Left ventricle myocardium inferior (tissue), 1 donor: ENCODE data around the gene PPP2R5B. TPM values are rescaled to one million over a fixed set of nuclear protein-coding genes. Genes with fewer than 3 reads are reported as not detected.

Experiments used
- DNase-seq: peaks from one replicate; pipeline ENCODE4 v3.0.0-alpha.2; 2020
- H3K27ac ChIP-seq: fragments of 200-600 bp; replicated peaks from 2 replicates; pipeline ENCODE4 v1.8.0; 2021
- H3K27me3 ChIP-seq: fragments of 200-600 bp; 2 replicates; pipeline ENCODE4 v1.8.0; 2021; ENCODE audit warnings: low read depth
- H3K36me3 ChIP-seq: fragments of 200-600 bp; 2 replicates; pipeline ENCODE4 v1.8.0; 2021
- H3K4me1 ChIP-seq: fragments of 200-600 bp; 2 replicates; pipeline ENCODE4 v1.8.0; 2021
- H3K4me3 ChIP-seq: fragments of 200-600 bp; 2 replicates; pipeline ENCODE4 v1.8.0; 2021; ENCODE audit warnings: mild to moderate bottlenecking, moderate library complexity
- H3K9me3 ChIP-seq: fragments of 200-600 bp; replicated peaks from 2 replicates; pipeline ENCODE4 v1.8.0; 2021
- intact Hi-C: fragments of 100-400 bp; cut with micrococcal nuclease; formaldehyde crosslinking; loops from one replicate; pipeline ENCODE4 v1.11.0; 2022
- total RNA-seq: library from RNA; stranded (reverse); fragmentation: NEBNext Ultra II Directional; extraction: Animal tissue kit (Norgen Biotek cat#: 25700); gene quantifications from one replicate; pipeline ENCODE4 v1.2.1, GENCODE V29; 2021
- TF ChIP-seq, protein P1 (sequence below): fragments of 200-600 bp; IDR thresholded peaks from 2 replicates; pipeline ENCODE4 v1.8.0; 2021; ENCODE audit warnings: antibody characterized with exemption, mild to moderate bottlenecking, borderline replicate concordance
- donor health status: DM: no; HTN: yes; CAD: no; lungs with severe emphysema.

PPP2R5B gene
- total RNA-seq, 1 donor from 2014 or later, result 22.5 TPM

DNA sequence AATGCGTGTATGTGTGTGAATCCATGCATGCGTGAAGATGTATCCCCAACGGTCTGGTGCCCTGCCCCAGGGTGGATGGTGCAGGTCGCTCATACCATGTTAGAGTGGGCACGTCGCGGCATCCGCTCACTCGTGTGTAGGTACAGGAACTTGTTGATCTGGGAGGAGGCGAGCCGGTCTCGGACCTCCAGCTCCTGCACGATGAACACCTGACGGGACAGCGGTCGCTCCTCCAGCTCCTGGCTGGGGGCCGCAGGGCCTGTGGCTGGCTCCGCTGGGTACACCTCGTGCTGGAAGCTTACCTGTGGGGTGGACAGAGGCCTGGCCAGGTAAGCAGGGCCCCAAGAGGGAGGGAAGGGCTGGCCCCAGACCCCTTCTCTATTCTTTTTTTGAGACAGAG lies 25.9 kb upstream of the PPP2R5B start:
- TF ChIP-seq, protein P1, sequence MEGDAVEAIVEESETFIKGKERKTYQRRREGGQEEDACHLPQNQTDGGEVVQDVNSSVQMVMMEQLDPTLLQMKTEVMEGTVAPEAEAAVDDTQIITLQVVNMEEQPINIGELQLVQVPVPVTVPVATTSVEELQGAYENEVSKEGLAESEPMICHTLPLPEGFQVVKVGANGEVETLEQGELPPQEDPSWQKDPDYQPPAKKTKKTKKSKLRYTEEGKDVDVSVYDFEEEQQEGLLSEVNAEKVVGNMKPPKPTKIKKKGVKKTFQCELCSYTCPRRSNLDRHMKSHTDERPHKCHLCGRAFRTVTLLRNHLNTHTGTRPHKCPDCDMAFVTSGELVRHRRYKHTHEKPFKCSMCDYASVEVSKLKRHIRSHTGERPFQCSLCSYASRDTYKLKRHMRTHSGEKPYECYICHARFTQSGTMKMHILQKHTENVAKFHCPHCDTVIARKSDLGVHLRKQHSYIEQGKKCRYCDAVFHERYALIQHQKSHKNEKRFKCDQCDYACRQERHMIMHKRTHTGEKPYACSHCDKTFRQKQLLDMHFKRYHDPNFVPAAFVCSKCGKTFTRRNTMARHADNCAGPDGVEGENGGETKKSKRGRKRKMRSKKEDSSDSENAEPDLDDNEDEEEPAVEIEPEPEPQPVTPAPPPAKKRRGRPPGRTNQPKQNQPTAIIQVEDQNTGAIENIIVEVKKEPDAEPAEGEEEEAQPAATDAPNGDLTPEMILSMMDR, result no peak
- Histone ChIP-seq H3K27me3 (no peaks in the 10 kb centered on the region), H3K9me3 (no peaks in the 10 kb centered on the region), H3K4me3 (no peak overlapping the region), H3K4me1 (peaks cover 11% of the 10 kb centered on the region), H3K36me3 (peaks cover 78% of the 10 kb centered on the region), H3K27ac (no peak overlapping the region)
- intact Hi-C loops, result no loop called here
- DNase-seq, result no peak

DNA sequence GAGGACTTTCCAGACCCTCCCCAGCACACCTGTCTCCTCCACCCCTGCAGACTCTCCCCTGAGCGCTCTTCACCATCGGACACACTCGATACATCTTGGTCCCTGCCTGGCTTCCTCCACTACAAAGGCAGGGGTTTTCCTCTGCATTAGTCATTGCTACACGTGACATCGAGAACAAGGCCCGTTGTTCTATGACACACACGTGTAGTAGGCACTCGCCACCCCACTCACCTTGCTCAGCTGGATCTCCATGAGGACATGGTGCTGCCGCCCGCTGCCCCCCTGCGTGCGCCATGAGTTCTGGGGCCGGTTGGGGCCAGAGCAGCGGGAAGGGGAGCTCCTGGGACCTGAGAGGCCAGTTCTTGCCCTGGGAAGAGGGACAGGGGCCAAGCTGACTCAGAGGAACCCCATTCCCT lies 24.2 kb upstream of the PPP2R5B start:
- TF ChIP-seq, protein P1, result no peak
- no peak overlapping the region for H3K4me3 ChIP-seq

GRCh38 chr11:64900774-64901173 lies 23.7 kb upstream of the PPP2R5B start:
- Histone ChIP-seq H3K27me3 (no peaks in the 10 kb centered on the region), H3K4me1 (no peaks in the 10 kb centered on the region), H3K36me3 (peaks cover 96% of the 10 kb centered on the region), H3K9me3 (no peaks in the 10 kb centered on the region), H3K27ac (no peak overlapping the region), H3K4me3 (no peak overlapping the region)
- TF ChIP-seq, protein P1, result no peak
- intact Hi-C loops, result no loop called here
- no peak for DNase-seq

More for the DNA sequence above, 24.2 kb upstream of the PPP2R5B start:
- H3K36me3 ChIP-seq, result peaks cover 91% of the 10 kb centered on the region
- DNase-seq, result no peak
- H3K9me3 ChIP-seq, result no peaks in the 10 kb centered on the region
- no peaks in the 10 kb centered on the region for H3K4me1 ChIP-seq
- H3K27ac ChIP-seq, result no peak overlapping the region
- no peaks in the 10 kb centered on the region for H3K27me3 ChIP-seq
- intact Hi-C loops, result no loop called here

DNA sequence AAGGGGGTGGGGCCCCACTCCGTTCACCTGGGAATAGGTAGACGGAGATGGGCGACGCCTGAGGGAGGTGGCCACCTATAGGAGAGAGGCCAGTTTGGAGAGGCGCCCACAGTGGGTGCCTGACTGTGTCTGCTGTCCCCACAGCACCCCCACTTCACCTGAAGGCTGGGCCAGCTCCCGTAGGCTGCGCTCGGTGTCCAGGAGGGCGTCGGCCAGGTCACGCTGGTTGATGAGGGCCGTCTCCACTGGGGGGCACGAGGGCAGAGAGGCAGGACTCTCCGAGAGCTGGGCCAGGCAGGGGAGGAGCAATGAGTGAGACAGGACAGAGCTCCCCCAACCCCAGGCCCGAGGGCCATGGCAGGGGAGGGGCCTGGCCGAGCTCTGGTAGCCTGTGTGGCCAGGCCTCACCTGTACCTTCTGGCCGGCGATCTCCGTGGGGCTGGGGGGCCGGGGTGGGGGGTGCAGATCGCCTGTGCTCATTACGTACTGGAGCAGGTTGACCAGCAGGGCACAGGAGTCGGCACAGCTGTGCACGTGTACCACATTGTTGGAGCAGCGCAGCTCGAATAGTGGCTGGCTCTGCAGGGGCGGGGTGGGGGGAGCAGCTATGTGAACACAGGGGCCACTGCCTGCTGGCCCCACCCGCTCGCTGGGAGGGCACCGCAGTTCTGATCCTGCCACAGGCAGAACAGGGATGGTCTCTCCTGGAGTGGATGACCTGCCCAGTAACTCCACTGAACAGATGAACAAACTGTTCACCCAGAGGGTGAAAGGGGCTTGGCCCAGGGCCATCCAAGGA lies 22.2 kb upstream of the PPP2R5B start:
- no peak overlapping the region for H3K4me3 ChIP-seq
- H3K27ac ChIP-seq, result no peak overlapping the region
- no peaks in the 10 kb centered on the region for H3K9me3 ChIP-seq
- H3K4me1 ChIP-seq, result no peaks in the 10 kb centered on the region
- DNase-seq, result no peak
- intact Hi-C loops, result no loop called here
- H3K36me3 ChIP-seq, result peaks cover 98% of the 10 kb centered on the region
- TF ChIP-seq, protein P1, result no peak
- H3K27me3 ChIP-seq, result no peaks in the 10 kb centered on the region

GRCh38 chr11:64903291-64903833 lies 21.1 kb upstream of the PPP2R5B start:
- TF ChIP-seq, protein P1, result no peak
- Histone ChIP-seq H3K9me3 (no peaks in the 10 kb centered on the region), H3K27me3 (no peaks in the 10 kb centered on the region), H3K4me3 (no peak overlapping the region), H3K36me3 (peaks cover 98% of the 10 kb centered on the region), H3K27ac (no peak overlapping the region), H3K4me1 (no peaks in the 10 kb centered on the region)
- intact Hi-C loops, result no loop called here
- no peak for DNase-seq
